22Rv1 (cell line): Measurements from ENCODE around the gene ANXA4.

Experiments used
- CTCF ChIP-seq: fragments of 450-650 bp; IDR thresholded peaks from 2 replicates; pipeline ENCODE4 v1.5.1; 2017; ENCODE audit warnings: mild to moderate bottlenecking
- ZFX ChIP-seq: fragments of 450-650 bp; IDR thresholded peaks from 2 replicates; pipeline ENCODE4 v1.6.1; 2017; ENCODE audit warnings: antibody characterized with exemption, borderline replicate concordance

GRCh38 chr2:69774984-69775982 is 33.3 kb downstream of the ANXA4 start:
- TF ChIP-seq CTCF, result no peak
- no peak for TF ChIP-seq ZFX
